ENCODE measurements around the gene NOSIP.

Gene NOSIP

DNA sequence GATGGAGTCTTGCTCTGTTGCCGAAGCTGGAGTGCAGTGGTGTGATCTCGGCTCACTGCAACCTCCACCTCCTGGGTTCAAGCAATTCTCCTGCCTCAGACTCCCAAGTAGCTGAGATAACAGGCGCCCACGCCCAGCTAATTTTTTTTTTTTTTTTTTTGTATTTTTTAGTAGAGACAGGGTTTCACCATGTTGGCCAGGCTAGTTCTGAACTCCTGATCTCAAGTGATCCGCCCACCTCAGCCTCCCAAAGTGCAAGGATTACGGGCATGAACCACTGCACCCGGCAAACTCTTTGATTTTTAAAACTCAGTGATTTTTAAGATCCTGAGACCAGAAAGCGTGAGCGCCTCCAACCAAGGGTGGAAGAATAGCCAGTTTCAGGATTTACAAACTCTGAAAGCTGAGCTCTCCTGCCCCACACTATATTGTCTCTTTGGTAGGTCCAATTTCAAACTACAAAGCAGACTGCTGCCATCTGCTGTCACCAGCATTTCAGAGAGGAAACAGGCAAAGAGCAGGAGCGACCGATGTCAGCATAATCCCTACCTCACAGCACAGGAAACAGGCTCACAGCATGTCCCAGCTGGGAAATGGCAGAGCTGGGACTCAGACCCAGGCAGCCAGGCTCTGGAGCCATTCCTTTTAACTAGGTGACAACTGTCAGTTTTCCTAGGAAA, 9.2 kb downstream of the NOSIP start:
- DNase-seq: no peak

DNA sequence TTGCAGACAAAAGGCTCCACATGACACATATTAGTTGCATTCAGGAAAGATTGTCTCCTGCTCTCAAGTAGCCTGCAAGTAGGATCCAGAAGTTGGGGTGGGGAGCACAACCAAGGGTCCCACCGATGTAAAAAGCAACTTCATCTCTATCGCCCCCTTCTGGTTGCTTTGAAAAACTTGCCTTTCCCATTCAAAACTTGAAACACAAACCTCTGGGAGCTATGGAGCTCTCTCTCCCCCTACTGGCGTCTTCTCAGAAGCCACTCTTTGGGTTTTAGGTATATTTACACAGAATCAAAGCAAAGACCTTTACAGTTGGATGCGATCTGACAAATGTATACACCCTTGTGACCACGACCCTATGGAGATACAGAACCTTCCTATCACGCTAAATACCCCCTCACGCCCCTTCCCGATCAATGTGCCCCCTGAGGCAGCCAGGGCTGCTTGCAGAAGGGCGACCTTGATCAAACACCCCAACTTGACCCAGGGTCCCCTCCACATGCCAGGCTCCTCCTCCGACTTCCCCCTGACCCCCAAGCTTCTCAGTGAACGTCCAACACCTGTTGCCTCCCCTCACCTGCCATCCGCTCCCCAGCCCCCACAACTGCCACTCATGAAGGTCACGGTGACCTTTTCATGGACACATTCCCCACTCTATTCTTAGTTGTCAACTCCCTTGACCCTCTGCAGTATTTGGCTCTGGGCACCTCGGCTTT, 10.1 kb downstream of the NOSIP start:
- DNase-seq: peak; percentile 68

DNA sequence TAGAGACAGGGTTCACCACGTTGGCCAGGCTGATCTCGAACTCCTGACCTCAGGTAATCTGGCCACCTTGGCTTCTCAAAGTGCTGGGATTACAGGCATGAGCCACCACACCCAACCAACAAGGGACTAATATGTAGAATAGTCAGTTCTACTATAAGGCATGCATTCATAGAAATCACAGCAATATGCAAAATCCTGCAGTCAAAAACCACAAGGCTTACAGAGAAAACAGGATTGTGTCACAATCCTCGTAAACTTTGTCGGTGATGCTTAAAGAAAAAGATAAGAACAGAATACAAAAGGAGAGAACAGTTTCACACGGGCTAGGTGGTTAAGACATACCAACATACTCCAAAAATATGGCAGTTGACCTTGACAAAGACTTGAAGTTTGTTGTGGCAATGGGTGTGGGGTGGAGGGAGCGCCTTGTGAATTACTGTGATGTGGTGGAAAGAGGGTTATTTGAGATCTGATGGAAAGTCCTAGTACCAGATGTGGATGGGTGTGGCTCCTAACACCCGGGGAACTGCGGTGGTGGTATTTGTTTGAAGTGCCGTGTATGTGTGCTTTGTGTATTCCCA, 12.4 kb downstream of the NOSIP start:
- peak; percentile 64 for DNase-seq

DNA sequence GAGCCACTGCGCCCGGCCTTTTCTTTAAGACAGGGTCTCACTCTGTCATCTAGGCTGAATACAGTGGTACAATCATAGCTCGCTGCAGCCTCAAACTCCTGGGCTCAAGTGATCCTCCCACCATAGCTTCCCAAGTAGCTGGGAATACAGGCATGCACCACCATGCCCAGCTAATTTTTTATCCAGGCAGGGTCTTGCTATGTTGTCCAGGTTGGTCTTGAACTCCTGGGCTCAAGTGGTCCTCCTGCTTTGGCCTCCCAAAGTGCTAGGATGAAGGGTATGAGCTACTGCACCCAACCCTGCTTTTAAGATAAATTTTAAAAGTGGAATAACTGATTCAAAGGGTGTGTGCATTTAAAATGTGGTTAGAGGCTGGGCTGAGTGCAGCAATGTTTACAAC, 14.1 kb downstream of the NOSIP start:
- DNase-seq: no peak

DNA sequence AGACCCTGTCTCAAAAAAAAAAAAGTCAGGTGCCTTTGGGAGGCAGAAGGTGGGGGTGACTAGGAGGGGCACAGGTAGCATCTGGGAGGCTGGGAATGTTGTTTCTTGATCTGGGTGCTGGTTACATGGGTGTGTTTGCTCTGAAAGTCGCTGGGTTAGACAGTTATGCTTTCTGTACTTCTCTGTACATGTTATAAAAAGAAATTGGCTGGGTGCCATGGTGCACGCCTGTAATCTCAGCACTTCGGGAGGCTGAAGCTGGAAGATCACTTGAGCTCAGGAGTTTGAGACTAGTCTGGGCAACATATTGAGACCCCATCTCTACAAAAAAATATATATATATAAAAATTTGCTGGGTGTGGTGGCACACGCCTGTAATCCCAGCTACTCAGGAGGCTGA, 15.1 kb downstream of the NOSIP start:
- DNase-seq: no peak

DNA sequence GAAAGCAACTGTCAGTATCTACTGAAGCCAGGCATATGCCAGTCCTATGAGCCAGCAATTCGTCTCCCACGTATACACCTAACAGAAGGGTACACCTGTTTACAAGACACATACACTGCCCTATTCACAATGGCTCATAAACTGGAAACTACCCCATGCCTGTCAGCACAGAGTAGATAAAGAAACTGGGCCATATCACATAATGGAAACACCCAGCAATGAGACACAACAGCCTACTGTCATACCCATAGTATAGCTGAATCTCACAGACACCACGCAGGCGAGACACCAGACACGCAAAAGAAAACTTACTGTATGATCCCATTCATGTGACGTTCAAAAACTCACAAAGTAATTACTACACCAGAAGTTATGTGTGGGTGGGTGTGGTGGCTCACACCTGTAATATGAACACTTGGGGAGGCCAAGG, 15.7 kb downstream of the NOSIP start:
- peak; percentile 79 for DNase-seq

DNA sequence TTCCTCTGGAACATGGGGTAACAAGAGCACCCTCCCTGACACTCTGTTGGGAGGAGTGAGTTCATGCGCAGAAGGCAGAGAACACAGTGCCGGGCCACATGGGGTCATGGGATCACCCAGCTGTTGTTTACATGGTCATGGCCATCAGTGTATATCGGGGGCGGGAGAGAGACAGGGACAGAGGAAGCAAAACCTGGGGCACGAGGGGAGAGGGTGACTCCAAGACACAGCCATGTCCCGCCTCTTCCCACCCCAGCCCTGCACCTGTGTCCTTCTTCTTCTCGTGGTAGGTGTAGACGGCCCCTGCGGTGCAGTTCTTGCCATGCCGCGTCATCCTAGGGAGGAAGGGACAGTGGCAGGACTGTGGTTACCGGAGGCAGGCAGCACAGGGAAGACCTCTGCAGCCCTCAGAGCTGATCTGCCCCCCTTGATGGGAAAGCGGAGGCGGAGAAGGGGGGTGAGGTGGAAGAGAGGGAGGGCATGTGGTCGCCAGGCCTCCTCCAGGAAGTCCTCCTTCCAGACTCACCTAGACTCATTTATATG, 19.9 kb downstream of the NOSIP start:
- peak; percentile 32 for DNase-seq

DNA sequence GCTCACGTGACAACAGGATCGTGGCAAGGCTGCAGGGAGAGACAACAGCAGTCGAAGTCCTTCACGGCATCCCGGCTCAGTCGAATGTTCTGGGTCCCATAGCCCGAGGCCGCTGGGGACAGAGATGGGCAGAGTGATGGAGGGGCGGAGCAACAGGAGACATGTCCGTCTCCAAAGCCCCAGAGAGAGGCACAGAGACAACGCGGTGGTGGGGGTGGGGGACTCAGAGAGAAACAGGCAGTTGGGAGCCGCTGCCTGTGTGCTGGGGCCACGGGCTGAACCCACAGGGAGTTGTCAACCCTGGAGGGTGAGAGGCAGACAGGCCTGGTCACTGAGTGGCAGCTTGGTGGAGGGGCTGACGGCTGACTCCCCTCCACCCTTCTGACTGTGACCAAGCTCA, 20.4 kb downstream of the NOSIP start:
- DNase-seq: peak; percentile 27

DNA sequence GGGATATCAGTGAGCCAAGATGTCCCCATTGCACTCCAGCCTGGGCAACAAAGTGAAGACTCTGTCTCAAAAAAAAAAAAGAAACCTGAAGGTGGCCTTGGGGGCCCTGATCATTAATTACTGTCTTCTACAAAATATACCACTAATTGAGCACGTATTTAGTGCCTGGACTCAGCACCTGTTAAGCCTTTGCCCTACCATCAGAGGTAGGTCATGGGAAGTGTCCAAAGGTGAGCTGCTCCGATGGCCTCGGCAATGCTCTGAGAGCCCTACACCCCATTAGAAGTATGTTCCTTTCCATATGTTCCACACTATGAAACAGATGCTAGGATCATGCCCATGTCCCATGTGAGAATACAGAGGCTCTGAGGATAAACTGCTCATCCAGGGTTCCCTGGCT, 20.9 kb downstream of the NOSIP start:
- no peak for DNase-seq

DNA sequence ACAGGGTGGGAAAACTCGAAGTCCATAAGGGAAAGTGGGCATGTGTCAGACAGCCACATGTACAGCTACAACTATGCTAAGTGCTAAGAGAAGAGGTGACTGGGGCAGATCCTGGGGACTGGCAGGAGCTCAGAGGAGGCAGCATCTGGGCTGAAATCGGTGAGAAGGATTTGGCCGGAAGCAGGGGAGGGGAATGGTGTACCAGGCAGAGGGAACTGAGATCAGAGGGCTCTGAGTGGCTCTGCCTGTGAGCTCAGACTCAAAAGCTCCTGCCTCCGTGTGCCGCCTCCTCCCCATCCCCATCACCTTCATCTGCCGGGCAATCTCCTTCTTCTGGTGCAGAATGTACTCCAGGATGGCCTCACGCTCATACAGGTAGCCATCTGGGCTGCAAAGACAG, 21.8 kb downstream of the NOSIP start:
- DNase-seq: peak; percentile 52

DNA sequence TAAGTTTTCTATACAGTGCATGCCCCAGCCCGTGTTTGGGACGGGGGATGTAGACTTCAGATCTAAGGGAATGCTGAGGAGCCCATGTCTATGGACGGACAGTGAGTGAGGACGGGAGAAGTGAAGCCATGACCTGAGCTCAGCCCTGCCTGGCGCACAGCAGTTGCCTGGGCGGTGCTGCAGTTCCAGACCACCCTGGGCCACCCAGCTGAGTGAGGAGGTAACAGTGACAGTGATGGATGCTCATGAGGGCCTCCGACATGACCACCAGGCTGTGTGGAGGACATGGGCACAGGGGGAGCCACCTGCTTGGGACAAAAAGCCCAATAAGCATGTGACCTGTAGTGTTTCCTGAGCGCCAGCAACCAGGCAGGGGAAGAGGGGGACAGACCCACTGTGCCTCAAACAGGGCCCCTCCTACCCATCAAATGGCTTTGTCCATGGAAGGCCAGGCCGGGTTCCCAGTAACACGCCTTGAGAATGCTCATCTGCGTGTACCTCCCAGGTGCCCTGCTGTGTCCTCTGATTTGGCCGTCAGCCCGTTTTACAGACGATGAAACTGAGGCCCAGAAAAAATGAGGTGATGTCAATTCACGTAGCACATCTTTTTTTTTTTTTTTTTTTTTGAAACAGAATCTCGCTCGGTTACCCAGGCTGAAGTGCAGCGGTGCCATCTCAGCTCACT, 22.6 kb downstream of the NOSIP start:
- no peak for DNase-seq

DNA sequence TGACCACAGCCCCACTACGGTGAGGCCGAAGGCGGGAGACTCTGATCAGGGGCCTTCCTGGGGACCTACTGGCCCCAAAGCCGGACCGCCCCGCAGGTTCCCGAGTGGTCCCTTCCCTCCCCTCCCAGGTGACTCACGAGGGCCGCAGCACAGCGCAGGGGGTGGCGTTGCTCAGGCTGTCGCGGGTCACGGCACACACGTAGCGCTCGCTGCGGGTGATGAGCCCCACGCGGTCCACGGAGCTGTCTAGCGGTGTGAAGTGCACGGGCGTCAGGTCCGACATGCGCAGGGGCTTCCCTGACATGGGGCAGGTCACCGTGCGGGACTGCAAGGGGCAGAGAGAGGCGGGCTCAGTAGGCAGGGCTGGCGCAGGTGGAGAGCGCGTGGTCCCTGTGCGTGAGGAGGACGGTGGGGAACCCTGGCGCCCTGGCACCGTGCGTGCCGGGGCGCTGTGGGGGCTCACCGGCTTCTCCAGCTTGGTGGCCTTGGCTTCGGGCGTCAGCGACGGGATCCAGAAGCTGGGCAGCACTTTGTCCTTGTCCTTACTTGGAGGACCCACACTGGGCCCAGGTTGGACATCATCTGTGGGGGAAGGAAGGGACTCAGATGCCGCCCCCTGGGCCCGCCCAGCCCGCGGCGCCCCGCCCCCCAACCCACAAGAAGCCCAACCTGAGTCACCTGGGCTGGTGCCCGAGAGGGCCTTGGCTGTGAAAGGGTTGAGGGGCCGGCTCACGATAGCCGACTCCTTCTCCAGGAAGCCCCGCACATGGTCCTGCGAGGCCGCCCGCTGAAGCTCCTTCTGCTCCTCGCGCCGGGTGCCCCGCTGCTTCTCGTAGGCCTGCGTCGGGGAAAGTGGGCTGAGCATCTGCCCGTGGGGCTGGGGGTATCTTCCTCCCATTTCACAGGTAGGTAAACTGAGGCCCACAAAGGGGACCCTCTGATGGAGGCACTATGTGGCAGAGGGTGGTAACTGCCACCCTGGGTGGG, 23.7 kb downstream of the NOSIP start:
- DNase-seq: peak; percentile 37

DNA sequence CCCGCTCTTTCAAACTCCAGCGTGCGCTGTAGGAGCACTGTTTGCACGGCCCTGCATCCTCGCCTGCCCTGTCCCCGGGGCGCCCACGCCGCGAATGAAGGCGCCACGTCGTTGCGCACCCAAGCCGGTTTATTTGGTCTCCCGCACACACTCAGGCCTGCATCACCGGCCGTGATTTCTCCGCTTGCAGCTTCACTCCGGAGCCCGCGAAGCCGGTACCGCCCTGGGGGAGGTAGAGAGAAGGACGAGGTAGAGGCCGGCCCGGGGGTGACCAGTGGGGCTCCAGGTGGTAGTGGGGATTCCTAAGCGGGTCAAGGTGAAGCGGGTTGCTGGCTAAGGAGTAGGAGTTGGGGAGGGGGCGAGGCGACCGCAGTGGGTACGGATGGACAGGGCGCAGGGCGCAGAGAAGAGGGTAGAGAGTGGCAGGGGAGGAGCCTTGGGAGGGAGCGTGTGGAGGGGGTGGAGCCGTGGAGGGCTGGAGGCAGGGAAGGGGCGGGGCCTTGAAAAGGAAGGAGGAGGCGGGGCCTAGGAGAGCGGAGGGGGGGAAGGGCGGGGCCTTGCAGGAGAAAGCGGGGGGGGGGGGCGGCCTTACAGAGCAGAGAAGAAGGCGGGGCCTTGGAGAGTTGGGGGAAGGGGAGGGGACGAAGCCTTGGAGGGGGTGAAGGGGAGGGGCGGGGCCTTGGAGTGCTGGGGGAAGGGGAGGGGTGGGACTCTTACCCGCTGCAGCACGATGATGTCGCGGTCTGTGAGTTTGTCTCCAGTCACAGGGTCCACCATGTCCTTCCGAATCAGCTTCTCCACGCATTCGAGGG, 24.6 kb downstream of the NOSIP start:
- peak; percentile 88 for DNase-seq

DNA sequence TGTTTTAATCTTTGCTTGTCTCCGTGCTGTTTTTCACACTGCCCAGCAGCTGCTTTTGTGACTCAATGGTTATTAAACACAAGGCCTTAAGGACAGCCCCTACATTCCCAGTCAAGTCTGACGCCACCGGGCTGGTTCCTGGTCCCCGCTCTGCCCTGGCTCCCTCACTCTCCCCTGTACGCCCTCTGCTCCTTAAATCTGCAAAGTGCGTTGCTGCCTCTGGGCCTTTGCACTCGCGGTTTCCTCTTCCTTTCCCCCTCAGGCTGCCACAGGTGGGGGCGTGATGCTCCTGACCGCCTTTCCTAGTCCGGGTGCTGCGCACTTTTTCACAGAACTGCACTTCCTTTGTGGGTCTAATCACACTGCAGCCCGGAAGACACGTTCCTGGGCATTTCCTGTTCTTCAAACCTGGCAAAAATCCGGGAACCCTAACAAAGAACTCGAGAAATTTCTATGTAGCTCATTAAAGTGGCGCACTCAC, 25.6 kb downstream of the NOSIP start:
- DNase-seq: peak; percentile 51

DNA sequence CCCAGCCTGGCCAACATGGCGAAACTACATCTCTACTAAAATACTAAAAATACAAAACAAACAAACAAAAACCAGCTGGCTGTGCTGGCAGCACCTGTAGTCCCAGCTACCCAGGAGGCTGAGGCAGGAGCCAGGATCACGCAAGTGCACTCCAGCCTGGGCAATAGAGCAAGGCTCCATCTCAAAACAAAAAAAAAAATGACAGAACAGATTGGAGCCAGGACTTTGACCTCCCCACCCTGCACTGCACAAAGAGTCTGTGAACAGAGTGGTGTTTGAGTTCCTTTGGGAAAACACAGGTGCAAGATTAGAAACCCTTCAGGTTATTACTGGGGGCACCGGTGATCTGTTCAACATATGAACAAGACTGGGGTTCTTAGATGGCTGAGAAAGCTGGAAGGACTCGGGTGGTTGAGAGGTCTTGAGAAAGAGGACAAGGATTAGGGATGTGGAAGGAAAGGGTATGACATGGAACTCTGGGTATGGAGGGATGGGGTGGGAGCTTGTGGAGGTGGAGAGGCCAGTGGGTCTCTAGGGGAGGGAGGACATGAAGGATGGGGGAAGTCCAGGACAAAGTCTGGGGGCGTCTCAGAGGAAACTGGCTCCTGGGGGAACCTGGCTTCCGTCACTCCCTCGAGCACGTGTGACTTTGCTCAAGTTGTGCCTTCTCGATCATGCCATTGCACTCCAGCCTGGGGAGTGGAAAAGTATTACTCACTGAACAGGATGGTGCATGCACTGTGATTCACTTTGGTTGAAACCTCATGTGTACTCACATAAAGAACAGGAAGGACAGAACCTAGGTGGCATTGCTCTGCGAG, 26.7 kb downstream of the NOSIP start:
- peak; percentile 76 for DNase-seq

DNA sequence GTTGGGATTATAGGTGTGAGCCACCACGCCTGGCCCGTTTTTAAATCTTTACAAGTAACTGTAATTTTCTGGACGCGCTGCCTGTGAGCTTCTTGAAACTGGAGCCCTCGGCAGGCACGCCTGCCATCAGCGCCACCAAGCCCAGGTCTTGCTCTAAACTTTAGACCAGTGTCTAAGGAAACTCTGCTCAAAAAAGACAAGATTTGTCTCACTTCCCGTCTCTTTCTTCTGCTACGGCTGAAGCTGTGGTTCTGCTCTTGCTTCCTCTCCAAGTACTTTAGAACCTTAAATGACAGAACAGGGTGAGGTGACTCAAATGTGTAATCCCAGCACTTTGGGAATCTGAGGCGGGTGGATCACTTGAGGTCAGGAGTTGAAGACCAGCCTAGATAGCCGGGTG, 27.6 kb downstream of the NOSIP start:
- no peak for DNase-seq

DNA sequence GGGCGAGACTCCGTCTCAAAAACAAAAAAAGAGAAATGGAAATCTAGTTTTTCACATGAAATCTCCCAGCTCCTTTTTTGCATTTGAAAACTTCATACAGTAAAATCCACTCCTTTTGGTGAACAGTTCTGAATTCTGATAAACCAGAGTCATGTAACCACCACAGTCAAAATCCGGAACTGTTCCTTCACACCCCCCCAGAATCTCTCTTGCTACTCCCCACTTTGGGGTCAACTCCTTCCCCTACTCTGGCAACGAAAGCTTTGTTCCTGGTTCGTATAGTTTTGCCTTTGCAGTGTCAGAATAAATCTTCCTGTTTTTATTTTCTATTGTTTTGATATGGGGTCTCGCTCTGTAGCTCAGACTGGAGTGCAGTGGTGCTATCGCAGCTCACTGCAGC, 28.8 kb downstream of the NOSIP start:
- DNase-seq: no peak

DNA sequence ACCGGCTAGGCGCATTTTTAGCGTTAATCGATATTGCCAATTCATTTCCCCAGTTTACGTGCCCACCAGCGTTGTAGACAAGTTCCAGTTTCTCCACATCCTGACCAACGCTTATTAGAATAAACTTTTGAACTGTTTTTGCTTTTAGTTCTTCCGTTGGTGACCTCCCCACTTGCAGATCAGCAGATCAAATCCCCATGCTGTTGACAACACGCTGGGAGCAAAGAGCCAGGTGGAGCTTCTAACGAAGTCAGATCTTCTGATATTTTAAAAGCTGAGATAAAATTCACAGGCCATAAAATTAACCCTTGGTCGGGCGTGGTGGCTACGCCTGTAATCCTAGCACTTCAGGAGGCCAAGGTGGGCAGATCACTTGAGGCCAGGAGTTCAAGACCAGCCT, 31.3 kb downstream of the NOSIP start:
- DNase-seq: no peak

DNA sequence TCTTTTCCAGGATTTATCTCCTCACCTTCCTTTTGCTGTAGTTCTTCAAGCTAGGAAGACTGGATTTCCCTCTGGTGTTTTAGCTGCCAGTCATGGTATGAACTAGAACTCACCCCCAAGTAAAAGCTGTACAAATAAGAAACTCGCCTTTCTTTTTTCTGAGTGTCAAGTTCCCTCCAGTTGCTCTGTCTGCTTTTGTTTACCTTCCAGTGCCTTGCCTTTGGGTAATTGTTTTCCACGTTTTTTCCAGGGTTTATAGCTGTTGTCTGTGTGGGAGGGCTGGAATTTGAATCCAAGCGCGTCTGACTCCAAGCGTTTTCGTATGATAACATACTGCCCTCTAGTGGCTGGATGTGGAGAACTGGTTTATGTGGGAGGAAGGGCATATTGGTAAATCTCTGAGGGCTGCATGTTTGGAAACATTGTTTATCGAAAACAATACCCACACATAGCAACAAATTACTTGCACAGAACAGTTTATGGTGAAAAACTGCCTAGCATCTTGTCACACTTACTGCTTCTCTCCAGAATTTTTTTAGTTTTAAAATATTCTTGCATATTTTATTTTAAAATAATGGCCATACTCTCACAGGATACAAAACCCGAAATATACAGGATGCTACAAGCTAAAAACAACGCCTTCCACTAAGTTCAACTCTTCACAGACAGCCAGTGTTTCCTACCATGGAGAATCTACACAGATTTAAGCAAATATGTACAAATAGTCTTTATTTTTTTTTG, 33.4 kb downstream of the NOSIP start:
- peak; percentile 51 for DNase-seq
